HL-60 (cell line): ENCODE measurements around the gene SIGLEC6.

Experiments
- CTCF ChIP-seq: IDR thresholded peaks from one replicate; pipeline ENCODE4 v1.5.1; 2011; ENCODE audit warnings: low read length, control low read depth, inconsistent platforms; ENCODE audit not compliant: insufficient read depth
- POLR2AphosphoS5 ChIP-seq: IDR thresholded peaks from 2 replicates; pipeline ENCODE4 v1.6.1; 2012; ENCODE audit warnings: low read depth
- REST ChIP-seq: IDR thresholded peaks from 2 replicates; pipeline ENCODE4 v1.6.1; 2012; ENCODE audit warnings: low read depth; ENCODE audit not compliant: insufficient replicate concordance

- TF ChIP-seq CTCF (no peak), POLR2AphosphoS5 (no peak), REST (no peak)
Observed at GRCh38 chr19:51470966-51471365, 60.5 kb downstream of the SIGLEC6 start.
